OCI-LY1 (cell line): ENCODE data around the gene FLRT1.

Source experiments
- H2AFZ ChIP-seq: fragments of 200-600 bp; sonication (generic), shearing (Covaris generic); 2 replicates; pipeline ENCODE4 v1.6.0; 2014; ENCODE audit warnings: antibody characterized with exemption, mild to moderate bottlenecking, low read length
- H3F3A ChIP-seq: fragments of 200-600 bp; sonication (generic), shearing (Covaris generic); 2 replicates; pipeline ENCODE4 v1.6.0; 2014; ENCODE audit warnings: mild to moderate bottlenecking, antibody characterized with exemption, low read length, moderate library complexity; ENCODE audit not compliant: insufficient read depth
- H3K27ac ChIP-seq: fragments of 200-600 bp; sonication (generic); 2 replicates; pipeline ENCODE4 v1.5.1; 2014; ENCODE audit warnings: low read length, mixed run types, mild to moderate bottlenecking, low read depth; ENCODE audit not compliant: poor library complexity, severe bottlenecking
- H3K27me3 ChIP-seq: fragments of 200-600 bp; sonication (generic); 2 replicates; pipeline ENCODE4 v1.6.0; 2014; ENCODE audit warnings: antibody characterized with exemption, mild to moderate bottlenecking, low read length, moderate library complexity; ENCODE audit not compliant: insufficient read depth
- H3K36me3 ChIP-seq: fragments of 200-600 bp; sonication (generic); 2 replicates; pipeline ENCODE4 v1.6.1; 2014; ENCODE audit warnings: mild to moderate bottlenecking, antibody characterized with exemption, low read length, moderate library complexity, mixed read lengths; ENCODE audit not compliant: insufficient read depth
- H3K4me1 ChIP-seq: fragments of 200-600 bp; sonication (generic); 2 replicates; pipeline ENCODE4 v1.5.1; 2014; ENCODE audit warnings: mild to moderate bottlenecking, low read length, moderate library complexity; ENCODE audit not compliant: insufficient read depth, severe bottlenecking
- H3K4me2 ChIP-seq: fragments of 200-600 bp; sonication (generic), shearing (Covaris generic); 2 replicates; pipeline ENCODE4 v1.6.1; 2014; ENCODE audit warnings: low read length
- H3K4me3 ChIP-seq: fragments of 200-600 bp; sonication (generic); 2 replicates; pipeline ENCODE4 v1.5.1; 2014; ENCODE audit warnings: low read length, low read depth, mild to moderate bottlenecking, mixed read lengths; ENCODE audit not compliant: poor library complexity, severe bottlenecking
- H3K79me2 ChIP-seq: fragments of 200-600 bp; shearing (Covaris generic); 2 replicates; pipeline ENCODE4 v1.6.1; 2016; ENCODE audit warnings: mixed run types, low read length, mixed read lengths; ENCODE audit not compliant: insufficient read depth
- H3K9ac ChIP-seq: fragments of 200-600 bp; sonication (generic), shearing (Covaris generic); 2 replicates; pipeline ENCODE4 v1.6.1; 2014; ENCODE audit warnings: mild to moderate bottlenecking, low read length, mixed read lengths
- H3K9me2 ChIP-seq: fragments of 200-600 bp; sonication (generic), shearing (Covaris generic); 2 replicates; pipeline ENCODE4 v1.6.1; 2014; ENCODE audit warnings: low read depth, mild to moderate bottlenecking, low read length, mixed read lengths
- H3K9me3 ChIP-seq: fragments of 200-600 bp; shearing (Covaris generic); 2 replicates; pipeline ENCODE4 v1.6.1; 2014; ENCODE audit warnings: low read length, mixed read lengths
- H4K20me1 ChIP-seq: fragments of 200-600 bp; sonication (generic), shearing (Covaris generic); 2 replicates; pipeline ENCODE4 v1.6.0; 2016; ENCODE audit warnings: mild to moderate bottlenecking, low read length; ENCODE audit not compliant: insufficient read depth
- CTCF ChIP-seq: fragments of 200-600 bp; sonication (generic), shearing (Covaris generic); IDR thresholded peaks from 2 replicates; pipeline ENCODE4 v1.5.1; 2017; ENCODE audit warnings: mild to moderate bottlenecking, antibody characterized with exemption, low read length, moderate library complexity, mixed read lengths
- EZH2 ChIP-seq: fragments of 200-600 bp; sonication (generic), shearing (Covaris generic); IDR thresholded peaks from 2 replicates; pipeline ENCODE4 v1.8.0; 2017; ENCODE audit warnings: borderline replicate concordance, mixed run types, mild to moderate bottlenecking, antibody characterized with exemption, low read length, moderate library complexity, mixed read lengths

The FLRT1 gene

GRCh38 chr11:64048042-64048854 is 12.5 kb downstream of the FLRT1 start:
- Histone ChIP-seq H3K9me2 (no peaks in the 10 kb centered on the region), H3K4me3 (no peak overlapping the region), H3K4me1 (no peaks in the 10 kb centered on the region), H3K9ac (no peak overlapping the region), H4K20me1 (no peaks in the 10 kb centered on the region), H3K27me3 (no peaks in the 10 kb centered on the region; the same call in 1 of the 2 replicates), H3K79me2 (no peaks in the 10 kb centered on the region), H3K9me3 (no peaks in the 10 kb centered on the region), H3K27ac (no peak overlapping the region), H3F3A (no peaks in the 10 kb centered on the region), H3K36me3 (no peaks in the 10 kb centered on the region), H2AFZ (no peak overlapping the region), H3K4me2 (no peak overlapping the region)
- no peak for TF ChIP-seq CTCF
- no peak for TF ChIP-seq EZH2

GRCh38 chr11:64049509-64049908 is 13.8 kb downstream of the FLRT1 start:
- Histone ChIP-seq H3F3A (no peaks in the 10 kb centered on the region), H3K4me3 (no peak overlapping the region), H3K27me3 (no peaks in the 10 kb centered on the region; the same call in 1 of the 2 replicates), H3K36me3 (no peaks in the 10 kb centered on the region), H3K4me1 (no peaks in the 10 kb centered on the region), H4K20me1 (no peaks in the 10 kb centered on the region), H3K9me2 (no peaks in the 10 kb centered on the region), H3K9ac (no peak overlapping the region), H2AFZ (no peak overlapping the region), H3K4me2 (no peak overlapping the region), H3K9me3 (no peaks in the 10 kb centered on the region), H3K79me2 (no peaks in the 10 kb centered on the region), H3K27ac (no peak overlapping the region)
- TF ChIP-seq CTCF: no peak
- no peak for TF ChIP-seq EZH2

- Histone ChIP-seq H3K27me3 (no peaks in the 10 kb centered on the region), H3K9me2 (no peaks in the 10 kb centered on the region), H3K4me2 (no peak overlapping the region), H3K36me3 (no peaks in the 10 kb centered on the region), H3K4me1 (no peaks in the 10 kb centered on the region), H4K20me1 (no peaks in the 10 kb centered on the region), H3K27ac (no peak overlapping the region), H3K9ac (no peak overlapping the region), H2AFZ (no peak overlapping the region), H3F3A (no peaks in the 10 kb centered on the region), H3K9me3 (no peaks in the 10 kb centered on the region), H3K4me3 (no peak overlapping the region), H3K79me2 (no peaks in the 10 kb centered on the region)
- TF ChIP-seq EZH2 (no peak), CTCF (no peak)
These were observed 15.6 kb downstream of the FLRT1 start for GRCh38 chr11:64051297-64051696.
